Astrocyte of the cerebellum (primary cell): ENCODE data around the gene MGLL.

Experiments
- DNase-seq: peaks from one replicate; pipeline ENCODE4 v3.0.0-alpha.2; 2011; ENCODE audit warnings: low read depth
- H3K4me3 ChIP-seq: 2 replicates; pipeline ENCODE4 v1.5.1; 2011; ENCODE audit warnings: mild to moderate bottlenecking, low read depth, low read length, moderate library complexity
- in situ Hi-C: cut with HindIII; loops from 2 replicates; pipeline ENCODE4 v1.10.0; 2017; ENCODE audit warnings: low sequenced_read_pairs
- TF ChIP-seq, protein P1 (sequence below): IDR thresholded peaks from 2 replicates; pipeline ENCODE4 v1.5.1; 2012; ENCODE audit warnings: low read length, low read depth, moderate library complexity, mild to moderate bottlenecking; ENCODE audit errors: missing control alignments

Gene MGLL

DNA sequence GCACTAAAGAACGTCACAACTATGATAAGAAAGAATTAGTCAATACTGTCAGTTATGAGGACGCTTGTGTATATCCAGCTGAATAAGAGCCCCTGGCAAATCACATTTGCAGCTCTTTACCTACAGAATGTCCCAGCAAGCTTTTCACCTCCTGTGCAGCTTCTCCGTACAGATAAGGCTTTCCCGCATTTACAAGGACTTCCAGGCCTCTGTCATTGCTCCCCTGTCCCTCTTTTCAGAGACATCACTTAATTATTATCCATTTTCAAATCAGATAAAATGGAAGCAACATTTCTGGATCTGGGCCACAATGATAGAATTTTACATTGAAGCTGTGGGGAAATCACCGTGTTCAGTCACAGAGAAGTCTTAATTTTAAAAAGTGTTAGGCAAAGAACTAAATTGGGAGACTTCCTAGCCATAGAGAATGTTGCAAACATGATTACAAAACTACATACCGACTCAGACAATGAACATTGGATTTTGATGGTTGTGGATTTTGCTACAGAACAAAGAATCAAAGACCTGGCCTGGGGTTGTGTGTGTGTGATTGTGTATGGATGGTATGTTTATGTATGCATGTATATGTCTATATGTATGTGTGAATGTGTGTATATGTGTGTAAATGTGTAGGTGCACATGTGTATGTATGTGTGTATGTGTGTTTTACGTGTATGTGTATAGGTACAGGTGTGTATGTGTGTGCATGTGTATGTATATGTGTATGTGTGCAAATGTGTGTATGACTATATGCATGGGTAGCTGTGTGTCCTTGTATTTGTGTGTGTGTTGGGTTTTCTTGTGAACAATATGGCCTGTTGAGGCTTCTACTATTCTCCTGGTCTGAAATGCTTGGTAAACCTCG is 41.5 kb downstream of the MGLL start:
- in situ Hi-C loops = no loop called here
- no peak overlapping the region for H3K4me3 ChIP-seq
- TF ChIP-seq, protein P1, sequence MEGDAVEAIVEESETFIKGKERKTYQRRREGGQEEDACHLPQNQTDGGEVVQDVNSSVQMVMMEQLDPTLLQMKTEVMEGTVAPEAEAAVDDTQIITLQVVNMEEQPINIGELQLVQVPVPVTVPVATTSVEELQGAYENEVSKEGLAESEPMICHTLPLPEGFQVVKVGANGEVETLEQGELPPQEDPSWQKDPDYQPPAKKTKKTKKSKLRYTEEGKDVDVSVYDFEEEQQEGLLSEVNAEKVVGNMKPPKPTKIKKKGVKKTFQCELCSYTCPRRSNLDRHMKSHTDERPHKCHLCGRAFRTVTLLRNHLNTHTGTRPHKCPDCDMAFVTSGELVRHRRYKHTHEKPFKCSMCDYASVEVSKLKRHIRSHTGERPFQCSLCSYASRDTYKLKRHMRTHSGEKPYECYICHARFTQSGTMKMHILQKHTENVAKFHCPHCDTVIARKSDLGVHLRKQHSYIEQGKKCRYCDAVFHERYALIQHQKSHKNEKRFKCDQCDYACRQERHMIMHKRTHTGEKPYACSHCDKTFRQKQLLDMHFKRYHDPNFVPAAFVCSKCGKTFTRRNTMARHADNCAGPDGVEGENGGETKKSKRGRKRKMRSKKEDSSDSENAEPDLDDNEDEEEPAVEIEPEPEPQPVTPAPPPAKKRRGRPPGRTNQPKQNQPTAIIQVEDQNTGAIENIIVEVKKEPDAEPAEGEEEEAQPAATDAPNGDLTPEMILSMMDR = no peak
- DNase-seq = no peak

DNA sequence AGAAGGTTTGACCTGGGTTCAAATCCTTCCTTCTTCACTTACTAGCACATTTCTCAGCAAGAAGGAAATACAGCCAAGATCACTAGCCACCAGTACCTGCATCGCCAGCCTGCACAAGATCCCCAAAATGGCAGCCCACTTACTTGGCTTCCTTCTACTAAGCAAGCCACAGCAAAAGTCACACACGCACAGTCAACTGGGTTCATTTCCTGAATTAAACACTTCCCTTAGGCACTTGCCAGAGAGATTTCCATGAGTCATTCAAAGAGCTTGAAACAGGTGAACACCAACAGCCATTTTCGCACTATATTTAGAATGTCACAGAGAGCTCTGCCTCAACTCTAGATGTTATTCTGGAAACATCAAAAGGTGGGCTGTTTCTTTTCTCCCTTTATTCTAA is 42.6 kb downstream of the MGLL start:
- DNase-seq = no peak
- in situ Hi-C loops = no loop called here
- TF ChIP-seq, protein P1 = no peak
- H3K4me3 ChIP-seq = no peak overlapping the region

DNA sequence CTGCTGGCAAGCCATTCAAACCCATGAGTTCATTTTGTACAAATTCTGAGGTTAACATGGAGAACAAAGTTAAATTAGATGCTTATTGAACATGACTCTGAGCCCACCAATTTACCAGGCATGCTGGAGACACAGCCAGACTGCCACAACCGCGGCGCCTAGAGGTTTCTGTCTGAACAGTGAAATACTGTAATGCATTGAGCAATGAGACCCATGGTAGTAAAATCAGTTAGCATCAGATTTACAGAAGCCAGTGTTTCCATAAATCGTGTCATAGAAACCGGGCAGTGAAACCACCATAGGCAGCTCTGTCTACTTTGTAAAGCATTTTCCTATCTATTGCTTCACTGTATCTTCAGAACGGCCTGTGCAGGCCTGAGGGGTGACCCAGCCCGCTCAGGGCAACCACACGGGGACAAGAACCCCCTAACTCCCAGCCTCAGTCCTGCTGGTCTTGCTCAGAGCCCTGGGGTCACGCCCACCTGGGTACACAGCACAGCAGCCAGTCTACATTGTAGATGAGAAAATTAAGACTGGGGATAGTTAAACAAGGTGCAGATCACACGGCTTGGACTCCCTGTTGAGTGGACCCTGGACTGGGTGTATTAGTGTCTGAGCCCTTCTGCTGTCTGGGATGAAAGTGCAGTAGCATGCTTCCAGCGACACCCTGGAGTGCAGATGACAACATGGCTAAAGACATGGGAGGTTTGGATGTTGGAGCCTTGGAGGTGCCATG is 44.2 kb downstream of the MGLL start:
- no peak overlapping the region for H3K4me3 ChIP-seq
- in situ Hi-C loops = no loop called here
- no peak for DNase-seq
- TF ChIP-seq, protein P1 = no peak

DNA sequence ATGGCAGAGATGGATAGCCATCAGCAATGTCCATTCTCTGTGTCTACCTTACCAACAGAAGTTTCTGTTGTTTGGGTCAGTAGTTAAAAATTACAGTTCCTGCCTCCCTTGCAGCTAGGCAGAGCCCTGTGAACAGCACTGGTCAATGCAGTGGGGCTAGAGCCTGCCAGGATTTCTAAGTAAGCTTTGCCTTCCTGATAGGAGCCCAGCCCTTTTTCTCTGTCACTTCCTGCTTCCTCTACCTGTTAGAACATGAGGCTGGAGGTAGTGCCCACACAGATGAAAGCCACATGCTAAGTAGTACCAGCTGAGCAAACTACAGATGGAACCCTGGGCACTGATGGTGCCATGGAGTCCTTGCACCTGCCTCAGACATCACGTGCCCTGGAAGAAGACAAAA is 45.0 kb downstream of the MGLL start:
- in situ Hi-C loops = no loop called here
- TF ChIP-seq, protein P1 = no peak
- DNase-seq = no peak
- H3K4me3 ChIP-seq = no peak overlapping the region

DNA sequence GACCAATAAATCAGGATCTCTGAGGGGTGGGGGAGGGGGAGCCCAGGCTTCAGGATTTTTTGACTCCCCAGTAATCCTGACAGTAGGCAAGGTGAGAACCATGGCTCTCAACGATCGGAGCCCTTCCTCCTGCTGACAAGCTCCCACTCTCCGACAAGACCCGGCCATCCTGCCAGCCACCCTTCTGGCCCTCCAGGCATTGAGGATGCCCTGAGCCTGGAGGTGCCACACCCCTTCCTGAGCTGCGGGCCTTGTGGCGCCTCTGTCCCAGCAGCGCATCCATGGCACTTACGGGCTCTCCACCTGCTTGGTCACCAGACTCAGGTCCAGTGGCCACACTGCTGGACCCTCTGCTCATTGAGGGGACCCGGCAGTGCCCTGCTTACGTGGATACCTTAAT is 46.0 kb downstream of the MGLL start:
- no peak overlapping the region for H3K4me3 ChIP-seq
- DNase-seq = no peak
- in situ Hi-C loops = no loop called here
- TF ChIP-seq, protein P1 = no peak

DNA sequence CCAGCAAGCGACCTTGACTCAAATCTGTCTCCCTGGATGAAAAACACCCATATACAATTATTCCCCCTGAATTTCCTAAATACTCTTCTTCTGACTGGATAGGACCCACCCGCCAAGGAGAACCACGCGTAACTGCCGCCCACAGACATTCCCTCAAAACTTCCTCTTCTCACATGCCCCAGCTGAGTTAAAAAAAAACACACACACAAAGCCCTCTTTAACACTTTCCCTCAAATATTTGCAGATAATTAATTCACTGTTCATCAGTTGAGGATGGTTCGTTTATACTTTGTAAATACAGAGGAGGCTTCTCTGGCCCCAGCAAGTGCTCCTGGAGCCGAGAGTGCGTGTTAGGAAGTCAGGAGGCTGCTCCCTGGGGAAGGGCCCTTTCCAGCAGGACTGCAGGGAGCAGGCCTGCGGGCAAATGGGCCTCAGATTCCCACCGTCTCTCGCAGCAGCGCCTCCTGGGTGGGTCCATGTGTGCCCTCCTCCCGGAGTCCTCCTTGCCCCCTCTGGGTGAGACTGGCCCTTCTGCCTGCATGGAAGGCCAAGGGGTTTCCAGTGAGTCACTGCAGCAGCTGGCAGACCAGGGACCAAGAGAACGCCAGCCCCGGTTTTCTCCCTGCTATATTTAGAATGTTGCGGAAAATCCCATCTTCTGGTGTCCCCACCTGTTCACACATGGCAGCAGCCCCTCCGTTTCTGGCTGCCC is 46.8 kb downstream of the MGLL start:
- DNase-seq = no peak
- in situ Hi-C loops = no loop called here
- TF ChIP-seq, protein P1 = no peak
- no peak overlapping the region for H3K4me3 ChIP-seq
